ENCODE results near the gene AASDHPPT.
A peak's percentile ranks its signal among the peaks of the same experiment; 100 is the strongest.
"Not testable (repeated sequence)": the region's sequence is repeated elsewhere in the genome, so short reads cannot be mapped to it uniquely, and the experiment has no call there.

AASDHPPT gene

GRCh38 chr11:106077609-106078455 lies at the start of gene AASDHPPT:
AASDHPPT (plus strand) TSS chr11:106077662; CDS start chr11:106077711, 49 bp downstream.
- H3K27ac ChIP-seq (ENCODE audit: low read length), result peak within 1 kb of the TSS; percentile 97
- H3K36me3 ChIP-seq (ENCODE audit: insufficient read depth, low read depth, low read length), result peaks cover 34% of the 10 kb centered on the region
- H3K27me3 ChIP-seq (ENCODE audit: insufficient read depth, low read length), result no peaks in the 10 kb centered on the region
- H3K4me3 ChIP-seq (ENCODE audit: low read length), result peak within 1 kb of the TSS; percentile 90
- peaks cover 14% of the 10 kb centered on the region; the same call in 1 of the 2 replicates for H3K4me1 ChIP-seq (ENCODE audit: insufficient read depth, low read length)
- no peaks in the 10 kb centered on the region for H3K9me3 ChIP-seq (ENCODE audit: insufficient read depth, low read depth, low read length)
- peak within 1 kb of the TSS; percentile 98 for H3K9ac ChIP-seq (ENCODE audit: low read depth, low read length)

GRCh38 chr11:106030609-106031008 lies 46.9 kb upstream of the AASDHPPT start:
- Histone ChIP-seq H3K4me3 (ENCODE audit: low read length) (no peak overlapping the region), H3K9ac (ENCODE audit: low read depth, low read length) (no peak overlapping the region), H3K36me3 (ENCODE audit: insufficient read depth, low read depth, low read length) (no peaks in the 10 kb centered on the region), H3K9me3 (ENCODE audit: insufficient read depth, low read depth, low read length) (0 out of 2 replicates have a peak, but pooled peaks cover 4% of the 10 kb centered on the region), H3K4me1 (ENCODE audit: insufficient read depth, low read length) (no peaks in the 10 kb centered on the region), H3K27ac (ENCODE audit: low read length) (no peak overlapping the region), H3K27me3 (ENCODE audit: insufficient read depth, low read length) (no peaks in the 10 kb centered on the region)

DNA sequence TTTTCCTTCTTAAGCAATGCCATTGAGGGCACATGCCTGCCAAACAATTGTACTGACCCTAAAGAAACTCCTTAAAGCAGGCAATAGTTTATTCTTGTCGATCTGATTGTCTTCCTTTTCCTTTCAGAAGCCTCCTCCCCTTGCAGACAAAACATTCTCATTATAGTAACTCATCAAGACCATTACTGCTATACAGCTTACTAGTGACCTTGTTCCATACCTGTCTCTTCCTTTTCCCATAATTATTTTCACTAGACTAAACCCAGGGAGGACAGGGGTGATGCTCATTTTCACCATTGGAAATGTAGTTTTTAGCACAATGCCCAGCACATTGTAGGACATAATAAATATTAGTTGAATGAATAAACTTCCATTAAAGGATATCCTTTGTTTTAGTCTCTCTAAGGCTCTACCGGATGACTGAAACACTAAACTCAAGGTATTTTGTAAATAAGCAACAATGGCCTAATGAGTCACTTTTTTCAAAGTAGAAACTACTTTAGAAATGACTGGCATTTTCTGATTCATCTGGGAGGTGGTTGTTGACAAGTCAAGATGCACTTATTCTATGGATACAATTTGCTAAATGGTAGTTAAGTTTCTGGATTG lies 46.2 kb upstream of the AASDHPPT start:
- Histone ChIP-seq H3K36me3 (ENCODE audit: insufficient read depth, low read depth, low read length) (no peaks in the 10 kb centered on the region), H3K4me3 (ENCODE audit: low read length) (no peak overlapping the region), H3K9me3 (ENCODE audit: insufficient read depth, low read depth, low read length) (0 out of 2 replicates have a peak, but pooled peaks cover 4% of the 10 kb centered on the region), H3K9ac (ENCODE audit: low read depth, low read length) (no peak overlapping the region), H3K4me1 (ENCODE audit: insufficient read depth, low read length) (no peaks in the 10 kb centered on the region), H3K27ac (ENCODE audit: low read length) (no peak overlapping the region), H3K27me3 (ENCODE audit: insufficient read depth, low read length) (no peaks in the 10 kb centered on the region)

DNA sequence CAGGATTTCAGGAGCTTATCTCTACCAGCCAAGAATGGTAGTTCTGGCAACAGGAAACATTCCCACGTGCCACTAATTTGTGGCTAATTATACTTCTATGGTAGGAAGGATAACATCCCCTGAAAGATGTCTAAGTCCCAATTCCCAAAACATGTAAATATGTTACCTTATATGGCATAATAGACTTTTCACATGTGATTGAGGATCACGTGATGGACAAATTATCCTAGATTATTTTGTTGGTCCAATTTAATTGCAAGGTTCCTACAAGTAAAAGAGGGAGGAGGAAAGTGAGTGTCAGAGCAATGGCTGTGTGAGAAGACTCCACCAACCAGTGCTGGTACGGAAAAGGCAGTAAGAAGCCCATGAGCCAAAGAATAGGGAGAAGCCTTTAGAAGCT lies 45.5 kb upstream of the AASDHPPT start:
- H3K36me3 ChIP-seq (ENCODE audit: insufficient read depth, low read depth, low read length), result no peaks in the 10 kb centered on the region
- no peaks in the 10 kb centered on the region for H3K4me1 ChIP-seq (ENCODE audit: insufficient read depth, low read length)
- H3K27me3 ChIP-seq (ENCODE audit: insufficient read depth, low read length), result no peaks in the 10 kb centered on the region
- no peak overlapping the region for H3K9ac ChIP-seq (ENCODE audit: low read depth, low read length)
- H3K27ac ChIP-seq (ENCODE audit: low read length), result no peak overlapping the region
- no peaks in the 10 kb centered on the region for H3K9me3 ChIP-seq (ENCODE audit: insufficient read depth, low read depth, low read length)
- no peak overlapping the region for H3K4me3 ChIP-seq (ENCODE audit: low read length)

DNA sequence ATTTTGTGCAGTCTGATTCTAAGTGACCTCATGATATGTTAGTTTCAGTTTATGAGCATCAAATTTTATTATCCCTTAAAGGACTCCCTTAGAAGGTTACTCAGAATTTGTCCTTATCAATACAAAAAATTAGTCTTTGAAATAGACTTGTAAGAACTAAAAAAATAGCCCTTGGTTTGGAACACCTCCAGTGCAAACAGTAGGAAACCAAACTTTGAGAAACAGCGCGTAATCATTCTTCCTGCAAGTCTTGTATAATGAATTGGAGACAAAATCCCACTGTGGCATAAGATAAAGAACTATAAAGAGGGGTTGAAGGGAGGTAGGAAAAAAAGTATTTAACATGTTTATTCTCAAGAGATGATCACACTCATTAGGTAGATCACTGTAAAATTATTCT lies 44.6 kb upstream of the AASDHPPT start:
- Histone ChIP-seq H3K4me3 (ENCODE audit: low read length) (no peak overlapping the region), H3K36me3 (ENCODE audit: insufficient read depth, low read depth, low read length) (no peaks in the 10 kb centered on the region), H3K9ac (ENCODE audit: low read depth, low read length) (no peak overlapping the region), H3K27me3 (ENCODE audit: insufficient read depth, low read length) (no peaks in the 10 kb centered on the region), H3K4me1 (ENCODE audit: insufficient read depth, low read length) (no peaks in the 10 kb centered on the region), H3K27ac (ENCODE audit: low read length) (no peak overlapping the region), H3K9me3 (ENCODE audit: insufficient read depth, low read depth, low read length) (no peaks in the 10 kb centered on the region)

DNA sequence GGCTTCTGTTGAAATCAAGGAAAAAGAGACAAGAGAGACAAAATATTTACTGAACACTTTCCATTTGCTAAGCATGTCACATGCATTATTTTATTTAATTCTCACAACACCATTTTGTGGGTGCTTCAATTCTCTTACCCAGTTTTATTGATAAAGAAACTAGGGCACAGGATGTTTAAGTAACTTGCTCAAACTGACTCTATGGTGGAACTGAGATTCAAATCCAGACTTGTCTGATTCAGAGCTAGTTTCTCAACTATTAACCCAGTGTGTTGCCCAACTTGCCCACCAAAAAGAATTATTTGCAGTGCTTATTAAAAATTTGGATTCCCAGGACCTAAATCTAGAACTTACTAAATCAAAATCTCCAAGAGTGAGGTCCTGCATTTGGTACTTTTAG lies 33.9 kb upstream of the AASDHPPT start:
- no peaks in the 10 kb centered on the region for H3K36me3 ChIP-seq (ENCODE audit: insufficient read depth, low read depth, low read length)
- H3K4me3 ChIP-seq (ENCODE audit: low read length), result no peak overlapping the region
- no peak overlapping the region for H3K9ac ChIP-seq (ENCODE audit: low read depth, low read length)
- no peaks in the 10 kb centered on the region for H3K27me3 ChIP-seq (ENCODE audit: insufficient read depth, low read length)
- no peaks in the 10 kb centered on the region for H3K4me1 ChIP-seq (ENCODE audit: insufficient read depth, low read length)
- no peak overlapping the region for H3K27ac ChIP-seq (ENCODE audit: low read length)
- no peaks in the 10 kb centered on the region for H3K9me3 ChIP-seq (ENCODE audit: insufficient read depth, low read depth, low read length)

- Histone ChIP-seq H3K4me1 (ENCODE audit: insufficient read depth, low read length) (no peaks in the 10 kb centered on the region), H3K36me3 (ENCODE audit: insufficient read depth, low read depth, low read length) (no peaks in the 10 kb centered on the region), H3K27me3 (ENCODE audit: insufficient read depth, low read length) (no peaks in the 10 kb centered on the region), H3K9ac (ENCODE audit: low read depth, low read length) (no peak overlapping the region), H3K27ac (ENCODE audit: low read length) (no peak overlapping the region), H3K9me3 (ENCODE audit: insufficient read depth, low read depth, low read length) (no peaks in the 10 kb centered on the region), H3K4me3 (ENCODE audit: low read length) (no peak overlapping the region)
These were observed 29.8 kb upstream of the AASDHPPT start for GRCh38 chr11:106047631-106048030.

GRCh38 chr11:106049727-106050476 lies 27.6 kb upstream of the AASDHPPT start:
- no peaks in the 10 kb centered on the region for H3K36me3 ChIP-seq (ENCODE audit: insufficient read depth, low read depth, low read length)
- H3K27ac ChIP-seq (ENCODE audit: low read length), result no peak overlapping the region
- no peaks in the 10 kb centered on the region for H3K27me3 ChIP-seq (ENCODE audit: insufficient read depth, low read length)

DNA sequence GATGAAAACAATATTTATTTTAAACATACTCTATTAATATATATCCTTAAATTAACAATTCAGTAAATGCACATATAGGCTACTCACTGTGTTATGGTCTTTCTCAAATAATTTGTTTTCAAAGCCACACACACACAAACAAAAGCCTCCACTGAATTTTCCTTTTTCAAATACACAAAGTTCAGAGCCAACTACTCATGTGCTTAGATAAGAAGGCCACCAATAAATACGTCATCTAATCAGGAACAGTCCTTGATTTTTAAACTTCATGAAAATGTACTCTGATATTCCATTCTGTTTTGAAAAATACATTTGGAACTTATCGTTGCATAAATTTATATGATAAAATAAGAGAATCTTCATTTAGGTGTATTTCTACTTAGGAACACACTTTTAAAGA lies 26.4 kb upstream of the AASDHPPT start:
- no peak overlapping the region for H3K27ac ChIP-seq (ENCODE audit: low read length)
- H3K36me3 ChIP-seq (ENCODE audit: insufficient read depth, low read depth, low read length), result no peaks in the 10 kb centered on the region
- no peaks in the 10 kb centered on the region for H3K9me3 ChIP-seq (ENCODE audit: insufficient read depth, low read depth, low read length)
- no peaks in the 10 kb centered on the region for H3K27me3 ChIP-seq (ENCODE audit: insufficient read depth, low read length)
- H3K4me1 ChIP-seq (ENCODE audit: insufficient read depth, low read length), result no peaks in the 10 kb centered on the region
- H3K9ac ChIP-seq (ENCODE audit: low read depth, low read length), result no peak overlapping the region
- no peak overlapping the region for H3K4me3 ChIP-seq (ENCODE audit: low read length)

More at GRCh38 chr11:106049727-106050476, 27.6 kb upstream of the AASDHPPT start:
- Histone ChIP-seq H3K4me1 (ENCODE audit: insufficient read depth, low read length) (no peaks in the 10 kb centered on the region), H3K4me3 (ENCODE audit: low read length) (no peak overlapping the region), H3K9me3 (ENCODE audit: insufficient read depth, low read depth, low read length) (no peaks in the 10 kb centered on the region), H3K9ac (ENCODE audit: low read depth, low read length) (no peak overlapping the region)

GRCh38 chr11:106058377-106058776 lies 19.1 kb upstream of the AASDHPPT start:
- H3K36me3 ChIP-seq (ENCODE audit: insufficient read depth, low read depth, low read length); H3K27me3 ChIP-seq (ENCODE audit: insufficient read depth, low read length); H3K4me1 ChIP-seq (ENCODE audit: insufficient read depth, low read length); H3K9ac ChIP-seq (ENCODE audit: low read depth, low read length); H3K4me3 ChIP-seq (ENCODE audit: low read length); H3K9me3 ChIP-seq (ENCODE audit: insufficient read depth, low read depth, low read length); H3K27ac ChIP-seq (ENCODE audit: low read length): not testable (repeated sequence)

DNA sequence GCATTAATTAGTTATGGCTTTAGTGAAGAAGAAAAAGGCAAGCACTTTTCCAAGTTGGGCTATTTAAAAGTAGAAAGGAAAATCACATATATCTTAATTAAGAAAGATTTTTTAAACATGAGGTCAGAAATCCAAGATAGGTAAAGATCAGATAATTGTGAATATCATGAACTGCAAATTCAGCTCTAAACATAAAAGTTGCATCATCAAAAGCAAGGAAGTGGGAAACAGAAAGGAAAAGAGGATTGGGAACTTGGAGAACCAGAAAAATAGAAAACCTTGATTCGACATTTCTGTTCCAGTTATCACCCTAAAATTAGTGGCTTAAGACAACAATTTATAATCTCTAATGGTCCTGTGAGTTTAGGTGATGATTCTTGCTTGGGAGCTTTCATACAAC lies 17.8 kb upstream of the AASDHPPT start:
- Histone ChIP-seq H3K4me1 (ENCODE audit: insufficient read depth, low read length) (no peaks in the 10 kb centered on the region), H3K27me3 (ENCODE audit: insufficient read depth, low read length) (no peaks in the 10 kb centered on the region), H3K4me3 (ENCODE audit: low read length) (no peak overlapping the region), H3K27ac (ENCODE audit: low read length) (no peak overlapping the region), H3K36me3 (ENCODE audit: insufficient read depth, low read depth, low read length) (no peaks in the 10 kb centered on the region), H3K9me3 (ENCODE audit: insufficient read depth, low read depth, low read length) (no peaks in the 10 kb centered on the region), H3K9ac (ENCODE audit: low read depth, low read length) (no peak overlapping the region)

Measured in iPS-20b (cell line).